Measurements from ENCODE around the gene ALX3.
A peak's percentile ranks its signal among the peaks of the same experiment; 100 is the strongest.

- TF ChIP-seq CTCF (IDR thresholded peaks at IDR 0.05 in 8 of 11, conservative IDR thresholded peaks at IDR 0.05 in 3 of 11) (no peak), POLR2AphosphoS5 (IDR thresholded peaks at IDR 0.05) (peak in 1 of 3 donors; percentile 57), POLR2A (IDR thresholded peaks at IDR 0.05) (no peak)
Observed at GRCh38 chr1:110048923-110049601, 21.4 kb downstream of the ALX3 start.

Measured in spleen (tissue), 7 donors.